Activated B cell treated with CpG ODN at 0.5 μM for 24 hours (primary cell): ENCODE results near the gene SMAD3. TPM values are rescaled to one million over a fixed set of nuclear protein-coding genes. Genes with fewer than 3 reads are reported as not detected.

Experiments used
- ATAC-seq: fragments of 200-7000 bp; cut with Tn5 transposase; one replicate; pipeline ENCODE4 v1.10.0; 2021; ENCODE audit warnings: low read depth, mild to moderate bottlenecking, moderate library complexity
- CTCF ChIA-PET: fragments of 350-600 bp; sonication (Branson Sonifier 250); formaldehyde crosslinking; loops from one replicate; lab custom pipeline; 2021; ENCODE audit warnings: antibody characterized with exemption; lab: Charles Lee
- POLR2A ChIA-PET: fragments of 350-600 bp; sonication (Branson Sonifier 250); formaldehyde crosslinking; loops from one replicate; lab custom pipeline; 2021; ENCODE audit warnings: antibody characterized with exemption; lab: Charles Lee
- DNase-seq: peaks from one replicate; pipeline ENCODE4 v3.0.0; 2022
- H3K27ac Mint-ChIP-seq: one replicate; pipeline ENCODE4 v1.8.0; 2020; ENCODE audit warnings: mixed read lengths
- H3K27me3 Mint-ChIP-seq: one replicate; pipeline ENCODE4 v1.8.0; 2021; ENCODE audit warnings: mixed read lengths
- H3K36me3 Mint-ChIP-seq: one replicate; pipeline ENCODE4 v1.8.0; 2021; ENCODE audit warnings: low read depth, mixed read lengths
- H3K4me1 Mint-ChIP-seq: one replicate; pipeline ENCODE4 v1.8.0; 2021; ENCODE audit warnings: mixed read lengths
- H3K4me3 Mint-ChIP-seq: one replicate; pipeline ENCODE4 v1.8.0; 2020; ENCODE audit warnings: mild to moderate bottlenecking, mixed read lengths
- H3K9me3 Mint-ChIP-seq: one replicate; pipeline ENCODE4 v1.8.0; 2020; ENCODE audit warnings: mixed read lengths
- CTCF ChIP-seq: fragments of 200-600 bp; IDR thresholded peaks from one replicate; pipeline ENCODE4 v1.8.0; 2022; ENCODE audit warnings: antibody characterized with exemption, mild to moderate bottlenecking
- intact Hi-C: fragments of 100-400 bp; cut with micrococcal nuclease; formaldehyde crosslinking; loops from one replicate; pipeline ENCODE4 v1.15.1; 2024
- total RNA-seq: library from RNA; stranded (reverse); gene quantifications from 2 replicates; pipeline ENCODE4 v1.2.3, GENCODE V29; 2022

SMAD3 gene
- total RNA-seq, 1 donor from 2014 or later, result 118 TPM

GRCh38 chr15:67105065-67105951, 39.9 kb downstream of the SMAD3 start:
- no peak for TF ChIP-seq CTCF
- ChIA-PET POLR2A (interaction anchor here (1.2 to 28.6 kb wide), 3 partner anchors 11 to 24 kb away, joined by 3 to 1703 read pairs (median 99); partner anchors contain the start of gene SMAD3), CTCF (interaction anchor here (1.6 kb wide), 1 partner anchor 25 kb away, joined by 6 read pairs; no protein-coding TSS in a partner anchor)
- Mint-ChIP-seq H3K4me3 (peak overlapping the region; percentile 35), H3K27me3 (no peaks in the 10 kb centered on the region), H3K27ac (peak overlapping the region; percentile 61), H3K9me3 (no peaks in the 10 kb centered on the region), H3K36me3 (peaks cover 29% of the 10 kb centered on the region), H3K4me1 (peaks cover under 1% of the 10 kb centered on the region)
- ATAC-seq (no peak), DNase-seq (no peak)
- intact Hi-C loops, result no loop called here

- Mint-ChIP-seq H3K4me3 (peak overlapping the region; percentile 20), H3K27me3 (no peaks in the 10 kb centered on the region), H3K4me1 (no peaks in the 10 kb centered on the region), H3K9me3 (no peaks in the 10 kb centered on the region), H3K36me3 (peaks cover 32% of the 10 kb centered on the region), H3K27ac (peak overlapping the region; percentile 61)
- ATAC-seq (no peak), DNase-seq (no peak)
- CTCF ChIA-PET, result interaction anchor here (0.9 to 1.4 kb wide), 2 partner anchors 25 to 198 kb away, joined by 3 to 5 read pairs; no protein-coding TSS in a partner anchor
- POLR2A ChIA-PET, result interaction anchor here (0.9 to 28.6 kb wide), 4 partner anchors 10 to 25 kb away, joined by 3 to 1703 read pairs (median 76); partner anchors contain the start of gene SMAD3
- no peak for TF ChIP-seq CTCF
- intact Hi-C loops, result no loop called here
Observed at GRCh38 chr15:67105991-67106763, 40.8 kb downstream of the SMAD3 start.

GRCh38 chr15:67106764-67107013, 41.3 kb downstream of the SMAD3 start:
- DNase-seq, result no peak
- Mint-ChIP-seq H3K4me3 (peak overlapping the region; percentile 12), H3K27me3 (no peaks in the 10 kb centered on the region), H3K27ac (peak overlapping the region; percentile 61), H3K9me3 (no peaks in the 10 kb centered on the region), H3K36me3 (peaks cover 34% of the 10 kb centered on the region), H3K4me1 (no peaks in the 10 kb centered on the region)
- intact Hi-C loops, result no loop called here
- no peak for TF ChIP-seq CTCF
- ChIA-PET CTCF (interaction anchor here (0.9 to 1.4 kb wide), 2 partner anchors 26 to 197 kb away, joined by 3 to 5 read pairs; no protein-coding TSS in a partner anchor), POLR2A (interaction anchor here (0.9 to 28.6 kb wide), 4 partner anchors 10 to 25 kb away, joined by 3 to 1703 read pairs (median 76); partner anchors contain the start of gene SMAD3)
- no peak for ATAC-seq

GRCh38 chr15:67107014-67107812, 41.8 kb downstream of the SMAD3 start:
- ATAC-seq (no peak), DNase-seq (no peak)
- Mint-ChIP-seq H3K4me3 (peak overlapping the region; percentile 24), H3K4me1 (no peaks in the 10 kb centered on the region), H3K27me3 (no peaks in the 10 kb centered on the region), H3K27ac (peak overlapping the region; percentile 61), H3K36me3 (peaks cover 34% of the 10 kb centered on the region), H3K9me3 (no peaks in the 10 kb centered on the region)
- ChIA-PET POLR2A (interaction anchor here (0.7 to 28.6 kb wide), 5 partner anchors 9 to 148 kb away, joined by 3 to 1703 read pairs (median 6); partner anchors contain the start of gene SMAD3), CTCF (interaction anchor here (1.4 kb wide), 1 partner anchor 26 kb away, joined by 5 read pairs; no protein-coding TSS in a partner anchor)
- no peak for TF ChIP-seq CTCF
- intact Hi-C loops, result no loop called here
